Cerebellar nuclear complex (tissue), 1 donor: ENCODE measurements around the gene SUGP2.

Source experiments
- DNase-seq, 2 experiments: peaks; one replicate each; lab custom pipeline; 2025; lab: John Stamatoyannopoulos, UW

The SUGP2 gene

GRCh38 chr19:19033426-19034203 lies at the start of gene SUGP2, which contains the start of gene ARMC6:
Gene SUGP2 (minus strand): TSS chr19:19033517. CDS start chr19:19031071, 2,446 bp downstream.
Gene ARMC6 (plus strand): TSS chr19:19033603. CDS start chr19:19034210, 607 bp downstream.
- peak in 1 of 2 experiments; percentile 61 for DNase-seq

- no peak for DNase-seq
These were observed 48.4 kb upstream of the SUGP2 start for GRCh38 chr19:19081642-19082151.

- no peak for DNase-seq
These were observed 46.3 kb upstream of the SUGP2 start for GRCh38 chr19:19079571-19079970.

GRCh38 chr19:19078801-19079200 lies 45.5 kb upstream of the SUGP2 start:
- DNase-seq: no peak

- DNase-seq: no peak
These were observed 43.8 kb upstream of the SUGP2 start for GRCh38 chr19:19077103-19077502.

GRCh38 chr19:19076476-19076875 lies 43.2 kb upstream of the SUGP2 start:
- no peak for DNase-seq

- no peak for DNase-seq
These were observed 41.8 kb upstream of the SUGP2 start for GRCh38 chr19:19075126-19075525.

- no peak for DNase-seq
These were observed 41.0 kb upstream of the SUGP2 start for GRCh38 chr19:19074196-19074882.

GRCh38 chr19:19071897-19072296 lies 38.6 kb upstream of the SUGP2 start:
- DNase-seq: no peak

GRCh38 chr19:19068659-19069654 lies 35.6 kb upstream of the SUGP2 start:
- DNase-seq: no peak

- DNase-seq: no peak
These were observed 34.2 kb upstream of the SUGP2 start for GRCh38 chr19:19067276-19068072.

- peak in 1 of 2 experiments; percentile 4 for DNase-seq
These were observed 31.8 kb upstream of the SUGP2 start for GRCh38 chr19:19064811-19065745.

- no peak for DNase-seq
These were observed 30.9 kb upstream of the SUGP2 start for GRCh38 chr19:19064098-19064722.

- peak; percentile 99 for DNase-seq
These were observed 30.1 kb upstream of the SUGP2 start, which contains the start of gene SLC25A42 for GRCh38 chr19:19063183-19064097. Gene SLC25A42 (plus strand): TSS chr19:19063994. CDS start chr19:19096125, 32,131 bp downstream.

- no peak for DNase-seq
These were observed 29.3 kb upstream of the SUGP2 start for GRCh38 chr19:19062454-19063182.

- DNase-seq: no peak
These were observed 28.2 kb upstream of the SUGP2 start for GRCh38 chr19:19061506-19061905.

GRCh38 chr19:19059837-19060611 lies 26.7 kb upstream of the SUGP2 start:
- no peak for DNase-seq
